Smooth muscle cell (in vitro differentiated cells): ENCODE data around the gene CAMLG. TPM values are rescaled to one million over a fixed set of nuclear protein-coding genes. Genes with fewer than 3 reads are reported as not detected.

Experiments
- DNase-seq: peaks from one replicate; lab custom pipeline; 2025; ENCODE audit not compliant: unreplicated experiment; lab: John Stamatoyannopoulos, UW
- H2AFZ ChIP-seq: fragments of 200-600 bp; sonication (generic); 2 replicates; pipeline ENCODE4 v1.6.0; 2016; ENCODE audit warnings: antibody characterized with exemption, low read depth, mild to moderate bottlenecking
- H3F3A ChIP-seq: fragments of 200-600 bp; sonication (generic); 2 replicates; pipeline ENCODE4 v1.6.0; 2017; ENCODE audit warnings: antibody characterized with exemption, low read depth
- H3K27ac ChIP-seq: fragments of 200-600 bp; sonication (generic); 2 replicates; pipeline ENCODE4 v1.5.1; 2016; ENCODE audit warnings: low read depth, mild to moderate bottlenecking
- H3K27me3 ChIP-seq: fragments of 200-600 bp; sonication (generic); 2 replicates; pipeline ENCODE4 v1.6.1; 2016; ENCODE audit warnings: low read depth, mild to moderate bottlenecking
- H3K36me3 ChIP-seq: fragments of 200-600 bp; sonication (generic); 2 replicates; pipeline ENCODE4 v1.5.1; 2016; ENCODE audit warnings: low read depth
- H3K4me1 ChIP-seq: fragments of 200-600 bp; sonication (generic); 2 replicates; pipeline ENCODE4 v1.5.1; 2016; ENCODE audit warnings: low read depth
- H3K4me2 ChIP-seq: fragments of 200-600 bp; sonication (generic); 2 replicates; pipeline ENCODE4 v1.6.0; 2016; ENCODE audit warnings: mild to moderate bottlenecking
- H3K4me3 ChIP-seq: fragments of 200-600 bp; sonication (generic); 2 replicates; pipeline ENCODE4 v1.5.1; 2016; ENCODE audit warnings: mild to moderate bottlenecking
- H3K79me2 ChIP-seq: fragments of 200-600 bp; sonication (generic); 2 replicates; pipeline ENCODE4 v1.6.0; 2016; ENCODE audit warnings: low read depth, mild to moderate bottlenecking
- H3K9ac ChIP-seq: fragments of 200-600 bp; sonication (generic); 2 replicates; pipeline ENCODE4 v1.6.0; 2016; ENCODE audit warnings: low read depth
- H3K9me3 ChIP-seq: fragments of 200-600 bp; sonication (generic); replicated peaks from 2 replicates; pipeline ENCODE4 v1.5.1; 2016; ENCODE audit warnings: low read depth
- H4K20me1 ChIP-seq: fragments of 200-600 bp; sonication (generic); 2 replicates; pipeline ENCODE4 v1.6.0; 2016; ENCODE audit warnings: low read depth
- CTCF ChIP-seq: fragments of 200-600 bp; sonication (generic); IDR thresholded peaks from 2 replicates; pipeline ENCODE4 v1.5.1; 2017; ENCODE audit warnings: borderline replicate concordance, mild to moderate bottlenecking, antibody characterized with exemption; ENCODE audit not compliant: insufficient read depth, poor library complexity, severe bottlenecking
- WGBS: methylation state at CpG from one replicate; pipeline ENCODE4 v1.1.7; 2016; ENCODE audit warnings: low lambda C conversion rate; 5-methylcytosine and 5-hydroxymethylcytosine counted together
- polyA plus RNA-seq: library from polyadenylated mRNA; unstranded; fragments of >200 nt; fragmentation: Nextera tagmentation; extraction: Ambion mirVana; gene quantifications from 2 replicates; pipeline ENCODE4 v1.2.1, GENCODE V29; 2016
- total RNA-seq: library from RNA; depleted of rRNA; stranded (reverse); fragments of >200 nt; gene quantifications from 2 replicates; pipeline ENCODE4 v1.2.3, GENCODE V29; 2014

The CAMLG gene
- total and polyA plus RNA-seq, 2 experiments from 2014 or later = 29.1 to 35.4 TPM

GRCh38 chr5:134732819-134733218, 5.5 kb upstream of the CAMLG start:
- Histone ChIP-seq H2AFZ (no peak overlapping the region), H4K20me1 (no peaks in the 10 kb centered on the region), H3K9me3 (no peaks in the 10 kb centered on the region), H3K27me3 (no peaks in the 10 kb centered on the region), H3K79me2 (no peaks in the 10 kb centered on the region), H3K4me2 (no peak overlapping the region), H3K9ac (no peak overlapping the region), H3K4me1 (no peaks in the 10 kb centered on the region), H3K4me3 (no peak overlapping the region), H3K27ac (no peak overlapping the region), H3K36me3 (no peaks in the 10 kb centered on the region), H3F3A (peaks cover 7% of the 10 kb centered on the region)
- TF ChIP-seq CTCF = no peak
- DNase-seq = no peak
- 89% methylated on average over 3 of the region's 3 CpGs for WGBS

GRCh38 chr5:134735243-134735642, 3.1 kb upstream of the CAMLG start:
- Histone ChIP-seq H3K36me3 (no peaks in the 10 kb centered on the region), H4K20me1 (peaks cover 6% of the 10 kb centered on the region), H3K4me3 (no peak overlapping the region), H2AFZ (no peak overlapping the region), H3K4me1 (peaks cover 10% of the 10 kb centered on the region), H3K4me2 (no peak overlapping the region), H3K27me3 (no peaks in the 10 kb centered on the region), H3K9ac (no peak overlapping the region), H3F3A (peaks cover 6% of the 10 kb centered on the region), H3K9me3 (no peaks in the 10 kb centered on the region), H3K79me2 (peaks cover 18% of the 10 kb centered on the region), H3K27ac (no peak overlapping the region)
- 88% methylated on average over 4 of the region's 4 CpGs for WGBS
- no peak for DNase-seq
- TF ChIP-seq CTCF = no peak

GRCh38 chr5:134736173-134736812, 2.1 kb upstream of the CAMLG start:
- Histone ChIP-seq H3F3A (no peaks in the 10 kb centered on the region), H3K27ac (no peak overlapping the region), H3K79me2 (peaks cover 28% of the 10 kb centered on the region), H3K4me1 (peaks cover 10% of the 10 kb centered on the region), H3K27me3 (no peaks in the 10 kb centered on the region), H3K9ac (no peak overlapping the region), H3K36me3 (no peaks in the 10 kb centered on the region), H3K9me3 (no peaks in the 10 kb centered on the region), H3K4me3 (no peak overlapping the region), H4K20me1 (peaks cover 6% of the 10 kb centered on the region), H3K4me2 (no peak overlapping the region), H2AFZ (no peak overlapping the region)
- TF ChIP-seq CTCF = no peak
- 96% methylated on average over 2 of the region's 2 CpGs for WGBS
- DNase-seq = no peak
